ENCODE measurements around the gene MAFF.
"Not testable (repeated sequence)": the region's sequence is repeated elsewhere in the genome, so short reads cannot be mapped to it uniquely, and the experiment has no call there.

Gene MAFF

GRCh38 chr22:38233427-38233826 is 31.6 kb downstream of the MAFF start:
- Mint-ChIP-seq H3K27me3 (ENCODE audit: low read depth) (no peaks in the 10 kb centered on the region), H3K36me3 (ENCODE audit: low read depth) (peaks cover 60% of the 10 kb centered on the region), H3K9me3 (no peaks in the 10 kb centered on the region), H3K4me3 (no peak overlapping the region), H3K27ac (no peak overlapping the region), H3K4me1 (peaks cover under 1% of the 10 kb centered on the region)
- TF ChIP-seq, protein P1, sequence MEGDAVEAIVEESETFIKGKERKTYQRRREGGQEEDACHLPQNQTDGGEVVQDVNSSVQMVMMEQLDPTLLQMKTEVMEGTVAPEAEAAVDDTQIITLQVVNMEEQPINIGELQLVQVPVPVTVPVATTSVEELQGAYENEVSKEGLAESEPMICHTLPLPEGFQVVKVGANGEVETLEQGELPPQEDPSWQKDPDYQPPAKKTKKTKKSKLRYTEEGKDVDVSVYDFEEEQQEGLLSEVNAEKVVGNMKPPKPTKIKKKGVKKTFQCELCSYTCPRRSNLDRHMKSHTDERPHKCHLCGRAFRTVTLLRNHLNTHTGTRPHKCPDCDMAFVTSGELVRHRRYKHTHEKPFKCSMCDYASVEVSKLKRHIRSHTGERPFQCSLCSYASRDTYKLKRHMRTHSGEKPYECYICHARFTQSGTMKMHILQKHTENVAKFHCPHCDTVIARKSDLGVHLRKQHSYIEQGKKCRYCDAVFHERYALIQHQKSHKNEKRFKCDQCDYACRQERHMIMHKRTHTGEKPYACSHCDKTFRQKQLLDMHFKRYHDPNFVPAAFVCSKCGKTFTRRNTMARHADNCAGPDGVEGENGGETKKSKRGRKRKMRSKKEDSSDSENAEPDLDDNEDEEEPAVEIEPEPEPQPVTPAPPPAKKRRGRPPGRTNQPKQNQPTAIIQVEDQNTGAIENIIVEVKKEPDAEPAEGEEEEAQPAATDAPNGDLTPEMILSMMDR (IDR thresholded peaks at IDR 0.05; ENCODE audit: unreplicated experiment in 3 of 3), result no peak

- not testable (repeated sequence) for H3K4me1 Mint-ChIP-seq; H3K27ac Mint-ChIP-seq; H3K27me3 Mint-ChIP-seq (ENCODE audit: low read depth); H3K9me3 Mint-ChIP-seq; H3K4me3 Mint-ChIP-seq
- H3K36me3 Mint-ChIP-seq (ENCODE audit: low read depth), result peaks cover 56% of the 10 kb centered on the region
Observed at GRCh38 chr22:38233856-38234255, 32.1 kb downstream of the MAFF start.

GRCh38 chr22:38235240-38235850 is 33.6 kb downstream of the MAFF start:
- peaks cover 20% of the 10 kb centered on the region for H3K4me1 Mint-ChIP-seq
- H3K36me3 Mint-ChIP-seq (ENCODE audit: low read depth), result peaks cover 57% of the 10 kb centered on the region
- no peak overlapping the region for H3K4me3 Mint-ChIP-seq
- TF ChIP-seq, protein P1 (IDR thresholded peaks at IDR 0.05; ENCODE audit: unreplicated experiment in 3 of 3), result no peak
- no peaks in the 10 kb centered on the region for H3K9me3 Mint-ChIP-seq
- no peaks in the 10 kb centered on the region for H3K27me3 Mint-ChIP-seq (ENCODE audit: low read depth)
- H3K27ac Mint-ChIP-seq, result no peak overlapping the region

DNA sequence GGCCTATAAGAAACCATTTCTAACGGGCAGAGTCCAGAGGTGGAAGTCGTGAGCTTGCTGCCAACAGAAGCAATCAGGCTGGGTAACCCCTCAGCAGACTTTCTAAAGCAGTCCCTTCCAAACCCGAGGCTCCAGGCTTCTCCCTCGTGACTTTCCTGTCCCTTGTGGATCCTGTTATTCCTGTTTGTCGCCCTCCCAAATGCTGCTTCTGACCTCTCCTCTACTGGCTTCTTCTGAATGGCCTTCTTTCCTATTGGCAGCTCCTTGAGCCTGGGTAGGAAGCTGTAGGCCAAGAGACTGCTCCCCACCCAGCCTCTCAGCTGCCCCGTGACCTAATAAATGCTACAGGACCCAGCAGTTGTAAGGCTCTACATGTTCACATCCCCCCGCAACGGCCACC is 35.0 kb downstream of the MAFF start:
- Mint-ChIP-seq H3K27ac (peak overlapping the region in 1 of 3 experiments; percentile 52), H3K9me3 (no peaks in the 10 kb centered on the region), H3K4me3 (no peak overlapping the region), H3K36me3 (ENCODE audit: low read depth) (peaks cover 55% of the 10 kb centered on the region), H3K4me1 (peaks cover 32% of the 10 kb centered on the region), H3K27me3 (ENCODE audit: low read depth) (no peaks in the 10 kb centered on the region)
- TF ChIP-seq, protein P1 (IDR thresholded peaks at IDR 0.05; ENCODE audit: unreplicated experiment in 3 of 3), result no peak

DNA sequence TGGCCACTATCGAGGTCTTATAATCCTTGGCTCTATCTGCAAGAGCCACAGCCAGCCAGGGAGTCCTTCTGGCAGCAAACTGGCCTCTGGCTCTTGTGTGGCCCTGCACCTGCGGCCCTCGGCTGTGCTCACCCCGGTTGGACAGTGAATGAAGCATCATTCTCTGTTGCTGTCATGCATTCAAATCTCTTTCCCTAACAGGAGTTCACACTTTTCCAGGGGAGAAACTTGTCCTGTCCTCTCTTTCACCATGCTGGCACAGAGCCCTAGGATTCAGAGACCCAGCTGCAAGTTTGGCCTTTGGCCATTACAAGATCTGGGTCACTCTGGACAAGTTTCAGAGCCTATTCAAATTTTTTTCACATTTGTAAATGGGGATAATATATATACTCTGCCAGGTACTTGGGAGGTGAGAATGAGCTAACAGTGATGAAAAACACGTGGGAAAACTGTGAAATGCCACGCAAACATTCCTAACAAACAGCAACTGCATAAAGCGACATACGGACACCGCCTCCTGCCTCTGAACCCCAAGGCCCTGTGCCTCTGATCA is 36.8 kb downstream of the MAFF start:
- H3K4me1 Mint-ChIP-seq, result peaks cover 37% of the 10 kb centered on the region
- TF ChIP-seq, protein P1 (IDR thresholded peaks at IDR 0.05; ENCODE audit: unreplicated experiment in 3 of 3), result no peak
- no peaks in the 10 kb centered on the region for H3K27me3 Mint-ChIP-seq (ENCODE audit: low read depth)
- H3K27ac Mint-ChIP-seq, result peak overlapping the region in 1 of 3 experiments; percentile 73
- H3K4me3 Mint-ChIP-seq, result no peak overlapping the region
- peaks cover 46% of the 10 kb centered on the region for H3K36me3 Mint-ChIP-seq (ENCODE audit: low read depth)
- no peaks in the 10 kb centered on the region for H3K9me3 Mint-ChIP-seq

DNA sequence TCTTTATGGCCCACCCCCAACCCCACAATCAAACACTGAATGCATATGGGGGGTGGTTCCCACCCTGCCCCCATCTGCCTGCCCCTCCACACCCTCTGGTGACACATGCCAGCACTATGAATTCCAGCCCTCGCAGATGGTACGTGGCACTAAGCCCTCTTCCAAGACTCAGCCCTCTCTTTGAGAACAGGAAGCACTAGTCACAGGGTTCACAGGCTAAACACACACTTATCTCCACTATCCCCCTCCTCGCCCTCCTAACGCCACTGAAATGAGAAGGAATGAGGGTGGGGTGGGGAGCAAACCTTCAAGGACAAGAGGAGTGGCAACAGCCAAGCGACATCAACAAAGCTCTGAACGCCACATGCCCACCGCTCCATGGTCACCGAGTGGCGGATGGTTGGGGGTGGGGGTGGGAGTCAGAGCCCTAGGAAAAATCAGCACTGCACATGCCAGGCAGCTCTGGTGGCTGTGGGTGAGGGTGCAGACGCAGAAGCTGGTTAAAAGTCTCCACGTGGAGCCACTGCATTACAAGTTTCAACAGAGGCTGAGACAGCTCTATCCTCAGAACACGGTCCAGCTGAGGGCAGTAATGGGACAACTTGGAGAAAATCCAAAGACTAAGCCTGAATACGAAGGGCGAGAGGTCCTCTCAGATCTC is 37.4 kb downstream of the MAFF start:
- H3K36me3 Mint-ChIP-seq (ENCODE audit: low read depth), result peaks cover 48% of the 10 kb centered on the region
- H3K27me3 Mint-ChIP-seq (ENCODE audit: low read depth), result no peaks in the 10 kb centered on the region
- peaks cover 42% of the 10 kb centered on the region for H3K4me1 Mint-ChIP-seq
- H3K4me3 Mint-ChIP-seq, result no peak overlapping the region
- H3K9me3 Mint-ChIP-seq, result no peaks in the 10 kb centered on the region
- H3K27ac Mint-ChIP-seq, result peak overlapping the region in 2 of 3 experiments; percentile 35 to 73
- TF ChIP-seq, protein P1 (IDR thresholded peaks at IDR 0.05; ENCODE audit: unreplicated experiment in 3 of 3), result no peak
